K562 treated with DMSO at 1 percent for 12 hours (cell line): ENCODE measurements around the gene ZNF281. TPM values are rescaled to one million over a fixed set of nuclear protein-coding genes. Genes with fewer than 3 reads are reported as not detected.

Experiments
- total RNA-seq: library from RNA; unstranded; fragments of 300-600 nt; gene quantifications from 2 replicates; pipeline ENCODE4 v1.2.3, GENCODE V29; 2022; ENCODE audit not compliant: insufficient read depth

ZNF281 gene, protein sequence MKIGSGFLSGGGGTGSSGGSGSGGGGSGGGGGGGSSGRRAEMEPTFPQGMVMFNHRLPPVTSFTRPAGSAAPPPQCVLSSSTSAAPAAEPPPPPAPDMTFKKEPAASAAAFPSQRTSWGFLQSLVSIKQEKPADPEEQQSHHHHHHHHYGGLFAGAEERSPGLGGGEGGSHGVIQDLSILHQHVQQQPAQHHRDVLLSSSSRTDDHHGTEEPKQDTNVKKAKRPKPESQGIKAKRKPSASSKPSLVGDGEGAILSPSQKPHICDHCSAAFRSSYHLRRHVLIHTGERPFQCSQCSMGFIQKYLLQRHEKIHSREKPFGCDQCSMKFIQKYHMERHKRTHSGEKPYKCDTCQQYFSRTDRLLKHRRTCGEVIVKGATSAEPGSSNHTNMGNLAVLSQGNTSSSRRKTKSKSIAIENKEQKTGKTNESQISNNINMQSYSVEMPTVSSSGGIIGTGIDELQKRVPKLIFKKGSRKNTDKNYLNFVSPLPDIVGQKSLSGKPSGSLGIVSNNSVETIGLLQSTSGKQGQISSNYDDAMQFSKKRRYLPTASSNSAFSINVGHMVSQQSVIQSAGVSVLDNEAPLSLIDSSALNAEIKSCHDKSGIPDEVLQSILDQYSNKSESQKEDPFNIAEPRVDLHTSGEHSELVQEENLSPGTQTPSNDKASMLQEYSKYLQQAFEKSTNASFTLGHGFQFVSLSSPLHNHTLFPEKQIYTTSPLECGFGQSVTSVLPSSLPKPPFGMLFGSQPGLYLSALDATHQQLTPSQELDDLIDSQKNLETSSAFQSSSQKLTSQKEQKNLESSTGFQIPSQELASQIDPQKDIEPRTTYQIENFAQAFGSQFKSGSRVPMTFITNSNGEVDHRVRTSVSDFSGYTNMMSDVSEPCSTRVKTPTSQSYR
- total RNA-seq = 5.5 and 17.2 TPM in 2 replicates

DNA sequence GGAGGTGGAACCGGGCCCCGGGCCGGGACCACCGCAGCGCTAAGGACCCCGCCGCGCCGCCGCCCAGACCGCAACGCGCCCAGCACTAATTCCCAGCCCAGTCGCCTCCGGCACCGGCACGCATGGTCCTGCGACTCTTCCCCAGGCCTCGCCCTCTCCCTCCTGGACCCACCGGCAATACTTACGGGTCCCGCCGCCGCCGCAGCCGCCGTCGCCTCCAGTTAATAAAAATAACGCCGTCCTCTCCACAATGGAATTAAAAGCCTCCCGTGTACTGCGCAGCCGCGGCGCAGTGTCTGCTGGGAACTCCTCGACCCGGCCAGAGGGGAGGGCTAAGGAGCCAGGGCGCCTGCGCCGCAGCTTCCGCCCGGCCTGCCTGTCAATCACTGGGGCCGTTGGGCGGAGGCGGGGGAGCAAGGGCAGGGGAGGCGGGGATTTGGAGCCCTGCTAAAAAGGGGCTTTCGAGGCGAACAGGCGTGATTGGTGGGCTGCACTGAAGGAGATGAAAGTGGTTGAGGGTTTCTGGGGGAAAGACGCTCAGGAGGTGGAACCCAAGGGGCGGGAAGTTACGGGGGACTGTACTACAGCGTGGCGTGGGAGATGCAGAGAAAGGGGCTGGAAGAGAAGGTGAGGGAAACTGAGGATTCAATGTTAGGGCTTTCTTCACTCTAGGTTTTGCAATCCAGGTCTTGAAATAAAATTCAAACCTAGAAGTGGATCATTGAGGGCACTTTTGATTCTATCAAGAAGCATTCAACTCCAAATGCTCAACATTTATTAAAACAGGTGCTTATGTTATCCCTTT is at the start of gene ZNF281:
ZNF281 (minus strand) TSS at position 276 of the 805 bp plus-strand sequence. CDS start 331 bp downstream, outside the sequence.

Other genes starting within 250 kb of the ZNF281 start
- gene KIF14, start 210.7 kb upstream of the ZNF281 start, total RNA-seq = 3.8 and 17.3 TPM in 2 replicates